Measurements from ENCODE around the gene SYNM. TPM values are rescaled to one million over a fixed set of nuclear protein-coding genes. Genes with fewer than 3 reads are reported as not detected.

Gene SYNM
- total and polyA plus RNA-seq, 5 donors from 2014 or later = 0.13 to 1.8 (median 0.41) TPM; not detected in 2

- no peaks in the 10 kb centered on the region for H3K27me3 ChIP-seq (ENCODE audit: control insufficient read depth, insufficient read depth, low read length)
- Mint-ChIP-seq H3K27me3 (no peaks in the 10 kb centered on the region), H3K27ac (no peak overlapping the region), H3K4me1 (no peaks in the 10 kb centered on the region), H3K9me3 (no peaks in the 10 kb centered on the region), H3K4me3 (no peak overlapping the region), H3K36me3 (no peaks in the 10 kb centered on the region)
- H3K27ac ChIP-seq (ENCODE audit: insufficient read depth, low read length, poor library complexity, severe bottlenecking) = no peak overlapping the region
- no peak for ATAC-seq (ENCODE audit: low read depth in 2 of 2)
- no peak overlapping the region for H3K4me3 ChIP-seq (ENCODE audit: low read depth, low read length)
- no peaks in the 10 kb centered on the region for H3K9me3 ChIP-seq (ENCODE audit: control insufficient read depth in 2 of 2, low read length in 2 of 2)
- no peak for DNase-seq
- no peaks in the 10 kb centered on the region for H3K4me1 ChIP-seq (ENCODE audit: control insufficient read depth, insufficient read depth, low read length, poor library complexity, severe bottlenecking)
- no peaks in the 10 kb centered on the region for H3K36me3 ChIP-seq (ENCODE audit: control insufficient read depth, insufficient read depth, low read length)
These were observed 40.1 kb downstream of the SYNM start for GRCh38 chr15:99145005-99145404.

- Histone ChIP-seq H3K4me1 (ENCODE audit: control insufficient read depth, insufficient read depth, low read length, poor library complexity, severe bottlenecking) (no peaks in the 10 kb centered on the region), H3K27me3 (ENCODE audit: control insufficient read depth, insufficient read depth, low read length) (no peaks in the 10 kb centered on the region), H3K36me3 (ENCODE audit: control insufficient read depth, insufficient read depth, low read length) (no peaks in the 10 kb centered on the region), H3K27ac (ENCODE audit: insufficient read depth, low read length, poor library complexity, severe bottlenecking) (no peak overlapping the region), H3K9me3 (ENCODE audit: control insufficient read depth in 2 of 2, low read length in 2 of 2) (no peaks in the 10 kb centered on the region), H3K4me3 (ENCODE audit: low read depth, low read length) (no peak overlapping the region)
- DNase-seq = no peak
- H3K9me3 Mint-ChIP-seq = peaks cover 0 to under 1% (median 0%) of the 10 kb centered on the region in 7 donors
- ATAC-seq (ENCODE audit: low read depth in 2 of 2) = no peak
- no peaks in the 10 kb centered on the region for H3K4me1 Mint-ChIP-seq
- H3K27ac Mint-ChIP-seq = no peak overlapping the region
- no peak overlapping the region for H3K4me3 Mint-ChIP-seq
- no peaks in the 10 kb centered on the region for H3K36me3 Mint-ChIP-seq
- no peaks in the 10 kb centered on the region for H3K27me3 Mint-ChIP-seq
These were observed 40.9 kb downstream of the SYNM start for GRCh38 chr15:99145778-99146177.

- Histone ChIP-seq H3K4me1 (ENCODE audit: control insufficient read depth, insufficient read depth, low read length, poor library complexity, severe bottlenecking) (no peaks in the 10 kb centered on the region), H3K9me3 (ENCODE audit: control insufficient read depth in 2 of 2, low read length in 2 of 2) (no peaks in the 10 kb centered on the region), H3K4me3 (ENCODE audit: low read depth, low read length) (no peak overlapping the region), H3K27ac (ENCODE audit: insufficient read depth, low read length, poor library complexity, severe bottlenecking) (no peak overlapping the region), H3K36me3 (ENCODE audit: control insufficient read depth, insufficient read depth, low read length) (no peaks in the 10 kb centered on the region), H3K27me3 (ENCODE audit: control insufficient read depth, insufficient read depth, low read length) (no peaks in the 10 kb centered on the region)
- ATAC-seq (ENCODE audit: low read depth in 2 of 2) (no peak), DNase-seq (no peak)
- Mint-ChIP-seq H3K27me3 (no peaks in the 10 kb centered on the region), H3K9me3 (peaks cover 0 to 3% (median 0%) of the 10 kb centered on the region in 7 donors), H3K27ac (no peak overlapping the region), H3K4me1 (no peaks in the 10 kb centered on the region), H3K36me3 (no peaks in the 10 kb centered on the region), H3K4me3 (no peak overlapping the region)
These were observed 41.8 kb downstream of the SYNM start for GRCh38 chr15:99146661-99147060.

- no peak for ATAC-seq (ENCODE audit: low read depth in 2 of 2)
- H3K4me3 Mint-ChIP-seq = no peak overlapping the region
- H3K9me3 Mint-ChIP-seq = peaks cover 0 to 3% (median 0%) of the 10 kb centered on the region in 7 donors
- no peaks in the 10 kb centered on the region for H3K36me3 Mint-ChIP-seq
- H3K4me3 ChIP-seq (ENCODE audit: low read depth, low read length) = no peak overlapping the region
- no peaks in the 10 kb centered on the region for H3K27me3 ChIP-seq (ENCODE audit: control insufficient read depth, insufficient read depth, low read length)
- no peaks in the 10 kb centered on the region for H3K9me3 ChIP-seq (ENCODE audit: control insufficient read depth in 2 of 2, low read length in 2 of 2)
- no peak overlapping the region for H3K27ac ChIP-seq (ENCODE audit: insufficient read depth, low read length, poor library complexity, severe bottlenecking)
- no peak for DNase-seq
- no peak overlapping the region for H3K27ac Mint-ChIP-seq
- no peaks in the 10 kb centered on the region for H3K4me1 ChIP-seq (ENCODE audit: control insufficient read depth, insufficient read depth, low read length, poor library complexity, severe bottlenecking)
- H3K4me1 Mint-ChIP-seq = no peaks in the 10 kb centered on the region
- H3K27me3 Mint-ChIP-seq = no peaks in the 10 kb centered on the region
- H3K36me3 ChIP-seq (ENCODE audit: control insufficient read depth, insufficient read depth, low read length) = no peaks in the 10 kb centered on the region
These were observed 44.0 kb downstream of the SYNM start for GRCh38 chr15:99148851-99149276.

GRCh38 chr15:99149366-99149765 lies 44.5 kb downstream of the SYNM start:
- Mint-ChIP-seq H3K27ac (no peak overlapping the region), H3K9me3 (peaks cover 0 to 3% (median 0%) of the 10 kb centered on the region in 7 donors)

GRCh38 chr15:99151156-99151555 lies 46.3 kb downstream of the SYNM start:
- no peak for DNase-seq
- no peaks in the 10 kb centered on the region for H3K36me3 ChIP-seq (ENCODE audit: control insufficient read depth, insufficient read depth, low read length)
- Mint-ChIP-seq H3K9me3 (peaks cover 0 to 3% (median 0%) of the 10 kb centered on the region in 7 donors), H3K27me3 (peaks cover 4% of the 10 kb centered on the region), H3K27ac (peak overlapping the region in 1 of 3 donors; percentile 28), H3K4me3 (no peak overlapping the region), H3K36me3 (no peaks in the 10 kb centered on the region), H3K4me1 (no peaks in the 10 kb centered on the region)
- H3K27me3 ChIP-seq (ENCODE audit: control insufficient read depth, insufficient read depth, low read length) = no peaks in the 10 kb centered on the region
- no peaks in the 10 kb centered on the region for H3K9me3 ChIP-seq (ENCODE audit: control insufficient read depth in 2 of 2, low read length in 2 of 2)
- no peak for ATAC-seq (ENCODE audit: low read depth in 2 of 2)
- H3K27ac ChIP-seq (ENCODE audit: insufficient read depth, low read length, poor library complexity, severe bottlenecking) = no peak overlapping the region
- H3K4me1 ChIP-seq (ENCODE audit: control insufficient read depth, insufficient read depth, low read length, poor library complexity, severe bottlenecking) = no peaks in the 10 kb centered on the region
- H3K4me3 ChIP-seq (ENCODE audit: low read depth, low read length) = no peak overlapping the region

More at GRCh38 chr15:99149366-99149765, 44.5 kb downstream of the SYNM start:
- Histone ChIP-seq H3K9me3 (ENCODE audit: control insufficient read depth in 2 of 2, low read length in 2 of 2) (no peaks in the 10 kb centered on the region), H3K36me3 (ENCODE audit: control insufficient read depth, insufficient read depth, low read length) (no peaks in the 10 kb centered on the region), H3K4me3 (ENCODE audit: low read depth, low read length) (no peak overlapping the region), H3K27me3 (ENCODE audit: control insufficient read depth, insufficient read depth, low read length) (no peaks in the 10 kb centered on the region), H3K4me1 (ENCODE audit: control insufficient read depth, insufficient read depth, low read length, poor library complexity, severe bottlenecking) (no peaks in the 10 kb centered on the region), H3K27ac (ENCODE audit: insufficient read depth, low read length, poor library complexity, severe bottlenecking) (no peak overlapping the region)
- H3K36me3 Mint-ChIP-seq = no peaks in the 10 kb centered on the region
- H3K4me3 Mint-ChIP-seq = no peak overlapping the region
- ATAC-seq (ENCODE audit: low read depth in 2 of 2) (no peak), DNase-seq (no peak)
- no peaks in the 10 kb centered on the region for H3K4me1 Mint-ChIP-seq
- no peaks in the 10 kb centered on the region for H3K27me3 Mint-ChIP-seq

GRCh38 chr15:99153026-99153535 lies 48.2 kb downstream of the SYNM start:
- Mint-ChIP-seq H3K4me1 (no peaks in the 10 kb centered on the region), H3K4me3 (no peak overlapping the region), H3K27ac (no peak overlapping the region), H3K27me3 (peaks cover 4% of the 10 kb centered on the region), H3K36me3 (no peaks in the 10 kb centered on the region), H3K9me3 (peaks cover 0 to 3% (median 0%) of the 10 kb centered on the region in 7 donors)
- Histone ChIP-seq H3K27me3 (ENCODE audit: control insufficient read depth, insufficient read depth, low read length) (no peaks in the 10 kb centered on the region), H3K4me3 (ENCODE audit: low read depth, low read length) (no peak overlapping the region), H3K36me3 (ENCODE audit: control insufficient read depth, insufficient read depth, low read length) (no peaks in the 10 kb centered on the region), H3K27ac (ENCODE audit: insufficient read depth, low read length, poor library complexity, severe bottlenecking) (no peak overlapping the region), H3K4me1 (ENCODE audit: control insufficient read depth, insufficient read depth, low read length, poor library complexity, severe bottlenecking) (no peaks in the 10 kb centered on the region), H3K9me3 (ENCODE audit: control insufficient read depth in 2 of 2, low read length in 2 of 2) (no peaks in the 10 kb centered on the region)
- ATAC-seq (ENCODE audit: low read depth in 2 of 2) = no peak
- DNase-seq = no peak

GRCh38 chr15:99154271-99154670 lies 49.4 kb downstream of the SYNM start:
- DNase-seq (no peak), ATAC-seq (ENCODE audit: low read depth in 2 of 2) (no peak)
- H3K36me3 Mint-ChIP-seq = peaks cover 2% of the 10 kb centered on the region
- peaks cover 4% of the 10 kb centered on the region for H3K27me3 Mint-ChIP-seq
- H3K36me3 ChIP-seq (ENCODE audit: control insufficient read depth, insufficient read depth, low read length) = no peaks in the 10 kb centered on the region
- H3K27ac Mint-ChIP-seq = no peak overlapping the region
- H3K27me3 ChIP-seq (ENCODE audit: control insufficient read depth, insufficient read depth, low read length) = no peaks in the 10 kb centered on the region
- H3K4me1 ChIP-seq (ENCODE audit: control insufficient read depth, insufficient read depth, low read length, poor library complexity, severe bottlenecking) = no peaks in the 10 kb centered on the region
- peaks cover 0 to 3% (median 0%) of the 10 kb centered on the region in 7 donors for H3K9me3 Mint-ChIP-seq
- H3K9me3 ChIP-seq (ENCODE audit: control insufficient read depth in 2 of 2, low read length in 2 of 2) = no peaks in the 10 kb centered on the region
- H3K4me3 ChIP-seq (ENCODE audit: low read depth, low read length) = no peak overlapping the region
- no peak overlapping the region for H3K4me3 Mint-ChIP-seq
- no peaks in the 10 kb centered on the region for H3K4me1 Mint-ChIP-seq
- H3K27ac ChIP-seq (ENCODE audit: insufficient read depth, low read length, poor library complexity, severe bottlenecking) = no peak overlapping the region

Data from CD4-positive, CD25-positive, alpha-beta regulatory T cell (primary cell).